Rectal smooth muscle tissue (tissue), 1 donor: Measurements from ENCODE around the gene TRABD.
A peak's percentile ranks its signal among the peaks of the same experiment; 100 is the strongest.
"Not testable (repeated sequence)": the region's sequence is repeated elsewhere in the genome, so short reads cannot be mapped to it uniquely, and the experiment has no call there.

Experiments used
- H3K27ac ChIP-seq: one replicate; pipeline ENCODE4 v1.7.0; 2013; ENCODE audit warnings: low read depth, low read length, inconsistent platforms
- H3K27me3 ChIP-seq: one replicate; pipeline ENCODE4 v1.7.0; 2013; ENCODE audit warnings: low read length; ENCODE audit not compliant: control insufficient read depth, insufficient read depth
- H3K36me3 ChIP-seq: one replicate; pipeline ENCODE4 v1.7.0; 2013; ENCODE audit warnings: low read length; ENCODE audit not compliant: control insufficient read depth, insufficient read depth
- H3K4me1 ChIP-seq: one replicate; pipeline ENCODE4 v1.7.0; 2013; ENCODE audit warnings: low read length; ENCODE audit not compliant: control insufficient read depth, insufficient read depth
- H3K4me3 ChIP-seq: one replicate; pipeline ENCODE4 v1.7.0; 2013; ENCODE audit warnings: low read length
- H3K9ac ChIP-seq: one replicate; pipeline ENCODE4 v1.7.0; 2013; ENCODE audit warnings: low read length

TRABD gene

GRCh38 chr22:50161508-50162390 lies 24.0 kb upstream of the TRABD start:
- Histone ChIP-seq H3K4me1 (no peaks in the 10 kb centered on the region), H3K4me3 (no peak overlapping the region), H3K27me3 (no peaks in the 10 kb centered on the region), H3K36me3 (no peaks in the 10 kb centered on the region), H3K27ac (no peak overlapping the region), H3K9ac (no peak overlapping the region)

- H3K27me3 ChIP-seq, result no peaks in the 10 kb centered on the region
These were observed 23.2 kb upstream of the TRABD start for GRCh38 chr22:50162391-50162956.

DNA sequence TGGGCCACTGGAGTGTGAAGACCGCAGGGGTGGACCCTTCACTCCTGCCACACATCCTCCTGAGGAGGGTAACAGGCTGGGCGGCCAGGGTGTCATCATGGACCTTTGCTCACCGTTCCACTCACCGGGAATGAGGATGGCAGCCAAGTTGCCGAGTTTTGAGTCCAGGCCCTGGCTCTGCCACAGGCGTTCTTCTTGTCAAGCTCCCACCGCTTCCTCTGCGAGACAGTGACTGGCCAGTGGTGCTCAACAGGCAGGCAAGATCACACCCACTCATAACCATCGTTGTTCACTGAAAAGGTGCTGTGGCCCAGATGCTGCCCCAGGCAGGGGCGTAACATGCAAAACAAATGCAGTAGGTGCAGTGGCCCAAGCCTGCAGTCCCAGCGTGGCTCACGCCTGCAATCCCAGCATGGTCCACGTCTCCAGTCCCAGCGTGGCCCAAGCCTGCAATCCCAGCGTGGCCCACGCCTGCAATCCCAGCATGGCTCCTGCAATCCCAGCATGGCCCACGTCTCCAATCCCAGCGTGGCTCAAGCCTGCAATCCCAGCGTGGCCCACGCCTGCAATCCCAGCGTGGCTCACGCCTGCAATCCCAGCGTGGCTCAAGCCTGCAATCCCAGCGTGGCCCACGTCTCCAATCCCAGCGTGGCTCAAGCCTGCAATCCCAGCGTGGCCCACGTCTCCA lies 20.1 kb upstream of the TRABD start:
- Histone ChIP-seq H3K4me3 (no peak overlapping the region), H3K9ac (no peak overlapping the region), H3K4me1 (no peaks in the 10 kb centered on the region)

More at GRCh38 chr22:50162391-50162956, 23.2 kb upstream of the TRABD start:
- H3K27ac ChIP-seq, result no peak overlapping the region
- H3K4me1 ChIP-seq, result no peaks in the 10 kb centered on the region
- H3K36me3 ChIP-seq, result no peaks in the 10 kb centered on the region
- no peak overlapping the region for H3K4me3 ChIP-seq
- H3K9ac ChIP-seq, result no peak overlapping the region

GRCh38 chr22:50167689-50168489 lies 17.8 kb upstream of the TRABD start:
- Histone ChIP-seq H3K27ac (no peak overlapping the region), H3K4me1 (no peaks in the 10 kb centered on the region), H3K27me3 (peaks cover 17% of the 10 kb centered on the region)

More for the DNA sequence above, 20.1 kb upstream of the TRABD start:
- peaks cover 4% of the 10 kb centered on the region for H3K27me3 ChIP-seq
- no peaks in the 10 kb centered on the region for H3K36me3 ChIP-seq
- no peak overlapping the region for H3K27ac ChIP-seq

GRCh38 chr22:50168490-50169180 lies 17.1 kb upstream of the TRABD start:
- H3K36me3 ChIP-seq, H3K27ac ChIP-seq, H3K4me1 ChIP-seq, H3K9ac ChIP-seq, H3K4me3 ChIP-seq: not testable (repeated sequence)
- H3K27me3 ChIP-seq, result peaks cover 17% of the 10 kb centered on the region

More at GRCh38 chr22:50167689-50168489, 17.8 kb upstream of the TRABD start:
- Histone ChIP-seq H3K4me3 (no peak overlapping the region), H3K36me3 (no peaks in the 10 kb centered on the region), H3K9ac (no peak overlapping the region)

DNA sequence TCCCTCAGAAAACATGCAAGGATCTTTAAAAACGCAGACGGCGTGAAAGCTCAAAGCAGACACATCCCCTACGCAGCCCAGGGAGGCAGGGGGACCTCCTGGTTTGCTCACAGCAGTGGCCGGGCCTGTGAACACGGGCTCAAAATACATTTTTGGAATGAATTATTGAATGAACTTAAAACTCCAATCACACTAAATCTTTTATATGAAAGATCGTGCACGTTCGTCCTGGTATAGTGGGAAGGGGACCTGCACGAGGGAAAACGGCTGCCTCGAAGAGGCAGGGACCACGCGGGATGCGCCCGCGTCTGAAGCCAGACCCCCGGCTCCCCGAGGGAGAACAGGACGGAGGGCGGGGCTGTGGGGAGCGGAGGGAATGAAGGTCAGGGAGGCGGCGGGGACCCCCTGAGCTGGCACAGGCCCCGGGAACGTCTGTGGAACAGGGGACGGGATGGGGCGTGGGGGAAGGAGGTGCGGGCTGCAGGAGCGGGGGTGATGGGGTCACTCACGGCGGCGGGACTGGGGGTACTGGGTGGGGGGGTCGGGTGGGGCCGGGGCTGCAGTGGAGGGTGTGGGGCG lies 16.4 kb upstream of the TRABD start:
- peaks cover 17% of the 10 kb centered on the region for H3K27me3 ChIP-seq
- H3K4me3 ChIP-seq, result no peak overlapping the region
- no peak overlapping the region for H3K27ac ChIP-seq

DNA sequence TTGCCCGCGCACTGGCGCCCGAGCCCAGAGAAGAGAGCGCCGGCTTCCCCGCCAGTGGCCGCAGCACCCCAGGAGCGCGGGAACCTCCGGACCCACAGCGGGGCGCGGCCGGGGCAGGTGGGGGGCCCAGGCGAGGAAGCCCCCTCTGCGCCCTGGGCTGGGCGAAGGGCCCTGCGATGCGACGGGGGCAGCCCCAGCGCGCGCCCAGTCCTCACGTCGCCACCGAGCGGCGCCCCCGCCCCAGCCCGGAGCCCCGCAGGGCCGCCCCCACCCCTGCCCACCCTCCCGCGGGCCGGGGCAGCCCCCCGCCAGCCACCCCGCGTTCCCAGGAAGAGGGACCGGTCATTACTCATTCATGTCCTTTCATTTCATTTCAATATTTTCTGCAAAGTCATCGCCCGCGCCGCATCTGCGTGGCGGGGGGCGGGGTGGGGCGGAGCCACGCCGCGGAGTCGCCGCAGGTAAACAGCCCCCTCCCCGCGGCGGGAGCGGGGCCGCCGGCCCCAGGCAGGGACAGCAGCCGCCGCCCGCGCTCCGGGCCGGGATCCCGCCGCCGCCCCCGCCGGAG lies 15.9 kb upstream of the TRABD start:
- H3K27me3 ChIP-seq, result peaks cover 17% of the 10 kb centered on the region
- no peak overlapping the region for H3K4me3 ChIP-seq
- no peaks in the 10 kb centered on the region for H3K4me1 ChIP-seq

More for the DNA sequence above, 16.4 kb upstream of the TRABD start:
- H3K4me1 ChIP-seq, result no peaks in the 10 kb centered on the region
- H3K9ac ChIP-seq, result no peak overlapping the region
- H3K36me3 ChIP-seq, result no peaks in the 10 kb centered on the region

DNA sequence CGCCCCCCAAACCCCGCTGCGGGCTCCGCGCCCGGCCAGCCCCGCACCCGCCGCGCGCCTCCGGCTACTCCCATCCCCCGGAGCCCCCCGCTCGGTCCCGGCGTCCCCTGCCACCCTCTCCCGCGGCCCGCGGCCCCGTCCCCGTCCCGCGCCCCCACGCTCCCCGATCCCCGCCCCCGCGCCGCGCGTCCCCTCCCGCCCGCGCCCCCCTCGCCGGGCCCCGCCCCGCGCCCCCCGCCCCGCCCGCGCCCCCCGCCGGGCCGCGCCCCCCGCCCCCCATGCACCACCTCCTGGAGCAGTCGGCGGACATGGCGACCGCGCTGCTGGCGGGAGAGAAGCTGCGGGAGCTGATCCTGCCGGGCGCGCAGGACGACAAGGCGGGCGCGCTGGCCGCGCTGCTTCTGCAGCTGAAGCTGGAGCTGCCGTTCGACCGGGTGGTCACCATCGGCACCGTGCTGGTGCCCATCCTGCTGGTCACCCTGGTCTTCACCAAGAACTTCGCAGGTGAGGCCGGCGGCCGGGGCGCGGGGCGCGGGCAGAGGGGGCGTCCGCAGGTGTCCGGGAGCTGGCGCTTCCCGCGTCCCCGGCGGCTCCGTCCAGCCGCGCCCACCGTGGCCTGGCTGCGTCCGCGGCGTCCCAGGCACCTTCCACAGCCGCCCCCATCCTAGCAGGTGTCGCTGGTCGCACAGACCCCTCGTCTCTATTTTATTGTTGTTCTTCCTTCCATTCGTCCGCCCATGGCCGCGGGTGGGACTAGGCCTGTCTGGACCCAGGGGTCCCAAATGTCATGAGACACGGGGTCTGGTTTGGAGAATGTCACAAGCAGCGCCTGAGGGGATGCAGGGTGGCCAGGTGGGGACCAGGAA lies 15.0 kb upstream of the TRABD start, which contains the start of gene PANX2:
Gene PANX2, plus strand, starts transcription at position 279 of the 866 bp plus-strand sequence. Its CDS starts 0 bp downstream, at position 279.
- Histone ChIP-seq H3K27me3 (peaks cover 17% of the 10 kb centered on the region), H3K36me3 (no peaks in the 10 kb centered on the region), H3K27ac (no peak within 1 kb of the TSS), H3K9ac (no peak within 1 kb of the TSS), H3K4me3 (peak within 1 kb of the TSS; percentile 44), H3K4me1 (no peaks in the 10 kb centered on the region)

More for the DNA sequence above, 15.9 kb upstream of the TRABD start:
- H3K9ac ChIP-seq, result no peak overlapping the region
- H3K27ac ChIP-seq, result no peak overlapping the region
- no peaks in the 10 kb centered on the region for H3K36me3 ChIP-seq

DNA sequence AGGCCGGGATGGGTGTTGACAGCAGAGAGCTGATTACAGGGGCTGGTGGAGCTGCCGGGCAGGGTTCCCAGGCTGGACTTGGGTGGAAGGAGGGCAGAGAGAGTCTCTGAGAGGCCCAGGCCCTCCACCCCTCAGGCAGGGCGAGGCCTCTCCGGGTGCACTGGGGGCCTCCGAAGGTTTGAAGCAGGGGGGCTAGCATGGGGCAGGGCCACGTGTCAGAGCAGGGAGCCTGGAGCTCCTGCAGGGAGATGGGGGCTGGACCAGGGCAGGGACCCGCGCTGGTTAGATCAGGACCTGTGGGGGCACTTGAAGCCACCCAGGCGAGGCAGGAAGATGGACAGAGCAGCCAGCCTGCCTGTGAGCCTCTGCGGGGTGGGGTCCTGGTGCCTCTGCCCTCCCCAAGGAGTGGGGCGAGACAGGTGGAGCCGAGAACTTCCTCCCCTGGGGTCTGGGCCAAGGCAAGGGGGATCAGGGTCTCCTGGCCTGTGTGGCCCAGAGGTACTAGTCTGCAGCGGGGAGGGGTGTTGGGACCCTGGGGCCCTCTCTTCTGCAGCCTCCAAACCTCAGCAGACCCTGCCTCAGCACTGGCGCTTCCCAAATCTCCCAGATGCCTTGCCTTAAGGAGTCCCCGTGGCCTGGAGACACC lies 14.3 kb upstream of the TRABD start:
- H3K9ac ChIP-seq, result no peak overlapping the region
- peak overlapping the region; percentile 44 for H3K4me3 ChIP-seq
- H3K4me1 ChIP-seq, result no peaks in the 10 kb centered on the region
- no peak overlapping the region for H3K27ac ChIP-seq
- peaks cover 17% of the 10 kb centered on the region for H3K27me3 ChIP-seq
- no peaks in the 10 kb centered on the region for H3K36me3 ChIP-seq

DNA sequence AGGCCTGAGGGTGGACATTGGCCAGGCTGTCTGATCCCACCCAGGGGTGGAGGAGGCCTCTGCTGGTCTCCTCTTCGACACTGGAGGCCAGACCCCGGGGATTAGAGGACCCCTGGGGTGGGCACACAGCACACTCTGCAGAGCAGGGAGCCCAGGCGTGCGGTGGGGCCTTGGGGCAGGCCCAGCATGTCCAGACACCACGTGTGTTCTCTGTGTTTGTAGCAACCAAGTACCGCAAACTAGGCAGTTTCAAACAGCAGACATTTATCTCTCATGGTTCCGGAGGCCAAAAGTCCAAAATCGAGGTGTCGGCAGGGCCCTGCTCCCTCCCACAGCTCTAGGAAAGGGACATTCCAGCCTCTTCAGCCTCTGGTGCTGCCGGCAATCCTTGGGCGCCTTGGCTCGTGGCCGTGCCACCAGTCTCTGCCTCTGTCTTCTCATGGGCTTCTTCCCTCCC lies 13.7 kb upstream of the TRABD start:
- Histone ChIP-seq H3K4me3 (no peak overlapping the region), H3K36me3 (no peaks in the 10 kb centered on the region), H3K27me3 (peaks cover 17% of the 10 kb centered on the region), H3K4me1 (no peaks in the 10 kb centered on the region), H3K27ac (no peak overlapping the region), H3K9ac (no peak overlapping the region)
